ENCODE data around the gene CHIC2. TPM values are rescaled to one million over a fixed set of nuclear protein-coding genes. Genes with fewer than 3 reads are reported as not detected.

The CHIC2 gene
- total RNA-seq, 2 donors from 2014 or later = 6.9 to 18.9 TPM

DNA sequence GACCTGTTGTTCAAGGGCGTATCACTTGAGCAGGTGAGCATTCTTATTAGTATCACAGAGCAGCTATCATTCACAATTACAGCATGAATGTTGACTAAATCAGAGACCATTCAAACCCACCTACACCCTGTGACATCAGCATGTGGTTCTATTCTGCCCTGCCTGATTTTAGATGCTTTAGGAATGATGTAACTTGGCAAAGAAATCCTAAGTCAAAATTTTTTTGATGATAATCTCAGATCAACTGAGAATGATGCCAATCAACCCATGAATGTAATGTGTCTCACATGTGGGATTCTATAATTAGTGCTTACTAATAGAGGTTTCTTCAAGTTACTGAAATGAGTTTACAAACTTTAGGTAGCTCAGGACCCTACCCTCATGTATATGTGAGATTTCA, 13.4 kb upstream of the CHIC2 start:
- WGBS, 2 donors = 85 to 100% methylated on average over 1 of the region's 1 CpG
- no peaks in the 10 kb centered on the region for H3K4me1 ChIP-seq
- H3K27ac ChIP-seq = no peak overlapping the region
- TF ChIP-seq, protein P1, sequence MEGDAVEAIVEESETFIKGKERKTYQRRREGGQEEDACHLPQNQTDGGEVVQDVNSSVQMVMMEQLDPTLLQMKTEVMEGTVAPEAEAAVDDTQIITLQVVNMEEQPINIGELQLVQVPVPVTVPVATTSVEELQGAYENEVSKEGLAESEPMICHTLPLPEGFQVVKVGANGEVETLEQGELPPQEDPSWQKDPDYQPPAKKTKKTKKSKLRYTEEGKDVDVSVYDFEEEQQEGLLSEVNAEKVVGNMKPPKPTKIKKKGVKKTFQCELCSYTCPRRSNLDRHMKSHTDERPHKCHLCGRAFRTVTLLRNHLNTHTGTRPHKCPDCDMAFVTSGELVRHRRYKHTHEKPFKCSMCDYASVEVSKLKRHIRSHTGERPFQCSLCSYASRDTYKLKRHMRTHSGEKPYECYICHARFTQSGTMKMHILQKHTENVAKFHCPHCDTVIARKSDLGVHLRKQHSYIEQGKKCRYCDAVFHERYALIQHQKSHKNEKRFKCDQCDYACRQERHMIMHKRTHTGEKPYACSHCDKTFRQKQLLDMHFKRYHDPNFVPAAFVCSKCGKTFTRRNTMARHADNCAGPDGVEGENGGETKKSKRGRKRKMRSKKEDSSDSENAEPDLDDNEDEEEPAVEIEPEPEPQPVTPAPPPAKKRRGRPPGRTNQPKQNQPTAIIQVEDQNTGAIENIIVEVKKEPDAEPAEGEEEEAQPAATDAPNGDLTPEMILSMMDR (IDR thresholded peaks at IDR 0.05) = no peak
- TF ChIP-seq POLR2A (IDR thresholded peaks at IDR 0.05) = no peak
- no peaks in the 10 kb centered on the region for H3K9me3 ChIP-seq
- DNase-seq (no peak), ATAC-seq (no peak)
- no peaks in the 10 kb centered on the region for H3K36me3 ChIP-seq (replicated peaks in 1 of 2; ENCODE audit: insufficient read depth in 1 of 2, low read depth in 2 of 2)
- intact Hi-C loops (cut with DNase I) = no loop called here
- H3K27me3 ChIP-seq = no peaks in the 10 kb centered on the region
- no peak overlapping the region for H3K4me3 ChIP-seq

DNA sequence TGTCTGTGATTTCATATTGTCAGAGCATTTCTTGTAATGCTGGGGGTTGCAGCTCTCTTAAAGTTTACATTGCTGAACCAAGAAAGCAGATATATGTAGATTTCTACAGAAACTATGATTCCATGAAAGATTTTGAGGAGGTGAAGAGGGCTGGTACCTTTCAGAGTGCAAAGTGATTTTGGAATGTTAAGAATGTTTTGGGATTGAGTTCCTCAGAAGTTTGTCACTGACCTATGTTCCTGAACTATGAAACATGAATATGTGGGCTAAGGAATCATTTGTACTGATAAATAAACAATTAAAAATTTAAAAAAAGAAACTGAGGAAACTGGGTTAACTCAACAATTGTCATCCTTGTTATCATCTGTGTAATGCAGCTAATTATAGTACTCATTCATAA, 12.3 kb upstream of the CHIC2 start:
- Histone ChIP-seq H3K36me3 (replicated peaks in 1 of 2; ENCODE audit: insufficient read depth in 1 of 2, low read depth in 2 of 2) (no peaks in the 10 kb centered on the region), H3K27me3 (no peaks in the 10 kb centered on the region), H3K4me3 (no peak overlapping the region), H3K9me3 (no peaks in the 10 kb centered on the region), H3K27ac (no peak overlapping the region), H3K4me1 (no peaks in the 10 kb centered on the region)
- DNase-seq (no peak), ATAC-seq (no peak)
- intact Hi-C loops (cut with DNase I) = no loop called here
- TF ChIP-seq, protein P1 (IDR thresholded peaks at IDR 0.05) = no peak
- TF ChIP-seq POLR2A (IDR thresholded peaks at IDR 0.05) = no peak

DNA sequence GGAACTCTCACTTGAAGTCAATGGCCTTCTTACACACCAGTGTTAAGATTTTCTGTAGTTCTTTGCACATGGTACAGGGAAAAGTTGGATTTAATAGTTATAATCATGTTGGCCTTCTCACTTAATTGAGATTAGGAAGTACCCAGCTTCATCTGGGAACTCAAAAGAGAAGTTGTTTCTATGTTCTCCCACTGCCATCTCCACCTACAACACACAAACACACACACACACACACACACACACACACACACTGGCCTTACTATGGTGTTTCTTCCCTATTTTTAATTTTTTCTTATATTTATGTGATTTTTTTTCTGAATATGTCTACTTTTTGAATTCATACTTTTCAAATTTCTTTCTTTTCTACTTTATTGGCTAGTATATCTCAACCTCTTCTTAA, 10.0 kb upstream of the CHIC2 start:
- no peaks in the 10 kb centered on the region for H3K4me1 ChIP-seq
- H3K9me3 ChIP-seq = no peaks in the 10 kb centered on the region
- no peak overlapping the region for H3K4me3 ChIP-seq
- no peaks in the 10 kb centered on the region for H3K36me3 ChIP-seq (replicated peaks in 1 of 2; ENCODE audit: insufficient read depth in 1 of 2, low read depth in 2 of 2)
- no peaks in the 10 kb centered on the region for H3K27me3 ChIP-seq
- intact Hi-C loops (cut with DNase I) = no loop called here
- ATAC-seq (no peak), DNase-seq (no peak)
- H3K27ac ChIP-seq = no peak overlapping the region
- TF ChIP-seq POLR2A (IDR thresholded peaks at IDR 0.05) = no peak
- TF ChIP-seq, protein P1 (IDR thresholded peaks at IDR 0.05) = no peak

DNA sequence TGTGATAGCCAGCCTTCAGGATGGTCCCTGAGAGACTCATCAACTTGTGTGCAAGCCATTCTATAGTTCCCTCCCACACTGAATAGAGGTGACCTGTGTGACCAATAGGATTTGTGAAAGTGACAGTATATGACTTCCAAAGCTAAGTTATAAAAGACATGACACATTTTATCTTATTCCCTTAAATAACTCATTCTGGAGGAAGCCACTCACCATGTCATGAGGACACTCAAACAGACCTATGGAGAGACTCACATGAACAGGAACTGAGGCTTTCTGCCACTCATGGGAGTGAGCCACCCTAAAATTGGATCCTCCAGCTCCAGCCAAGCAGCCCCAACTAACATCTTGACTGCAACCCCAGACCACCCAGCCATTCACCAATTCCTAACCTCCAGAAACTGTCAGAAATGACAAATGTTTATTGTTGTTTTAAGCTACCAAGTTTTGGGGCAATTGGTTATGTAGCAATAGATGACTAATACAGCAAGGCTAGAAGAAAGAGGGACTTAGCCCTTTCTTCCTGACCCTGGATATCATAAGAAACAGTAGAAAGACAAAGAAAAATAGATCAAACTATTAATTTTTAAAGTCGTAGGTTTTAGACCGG, 9.0 kb upstream of the CHIC2 start:
- DNase-seq = no peak
- H3K27me3 ChIP-seq = no peaks in the 10 kb centered on the region
- no peaks in the 10 kb centered on the region for H3K4me1 ChIP-seq
- H3K9me3 ChIP-seq = no peaks in the 10 kb centered on the region
- no peak overlapping the region for H3K4me3 ChIP-seq
- H3K36me3 ChIP-seq (replicated peaks in 1 of 2; ENCODE audit: insufficient read depth in 1 of 2, low read depth in 2 of 2) = no peaks in the 10 kb centered on the region
- no peak for ATAC-seq
- TF ChIP-seq, protein P1 (IDR thresholded peaks at IDR 0.05) = no peak
- TF ChIP-seq POLR2A (IDR thresholded peaks at IDR 0.05) = no peak
- no peak overlapping the region for H3K27ac ChIP-seq
- intact Hi-C loops (cut with DNase I) = no loop called here
- WGBS, 2 donors = 94 to 97% methylated on average over 2 of the region's 2 CpGs

DNA sequence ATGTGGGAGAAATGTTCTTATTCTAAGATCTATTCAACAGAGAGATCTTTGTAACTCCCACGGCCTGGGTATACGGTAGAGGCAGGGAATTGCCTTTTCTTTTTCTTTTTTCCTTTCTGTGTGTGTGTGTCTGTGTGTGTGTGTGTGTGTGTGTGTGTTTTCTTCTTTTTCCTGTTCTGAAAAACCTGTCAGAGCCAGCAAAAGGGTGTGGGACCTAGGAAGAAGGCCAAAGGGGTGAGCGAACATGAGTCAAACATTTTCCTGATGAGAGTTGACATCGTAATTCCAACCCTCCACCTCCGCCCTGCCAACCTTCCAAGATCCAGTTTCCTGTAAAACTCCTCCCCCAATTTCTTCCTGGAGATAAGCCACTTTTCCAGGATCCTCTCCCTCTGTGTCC, 2.8 kb upstream of the CHIC2 start:
- no peak for ATAC-seq
- Histone ChIP-seq H3K27me3 (no peaks in the 10 kb centered on the region), H3K4me3 (no peak overlapping the region), H3K4me1 (peaks cover 23% of the 10 kb centered on the region), H3K9me3 (no peaks in the 10 kb centered on the region), H3K27ac (peak overlapping the region in 3 of 4 donors; percentile 33 to 56 (median 51)), H3K36me3 (replicated peaks in 1 of 2; ENCODE audit: insufficient read depth in 1 of 2, low read depth in 2 of 2) (no peaks in the 10 kb centered on the region)
- 38 to 47% methylated on average over 5 of the region's 5 CpGs for WGBS, 2 donors
- TF ChIP-seq POLR2A (IDR thresholded peaks at IDR 0.05) = no peak
- TF ChIP-seq, protein P1 (IDR thresholded peaks at IDR 0.05) = no peak
- peak in 2 of 4 donors; percentile 21 to 49 for DNase-seq
- intact Hi-C loops (cut with DNase I) = no loop called here

Data from body of pancreas (tissue), 4 donors.